ENCODE data around the gene OCA2.

Gene OCA2

GRCh38 chr15:27845535-27846369 is 253.4 kb downstream of the OCA2 start:
- H3K4me3 ChIP-seq (ENCODE audit: low read length): no peak overlapping the region
- no peaks in the 10 kb centered on the region for H3K9me3 ChIP-seq (ENCODE audit: low read length)
- H3K36me3 ChIP-seq (ENCODE audit: insufficient read depth, low read length): no peaks in the 10 kb centered on the region
- no peaks in the 10 kb centered on the region for H3K4me1 ChIP-seq (ENCODE audit: insufficient read depth, low read length)
- H3K27me3 ChIP-seq (ENCODE audit: insufficient read depth, low read length): no peaks in the 10 kb centered on the region
- H2AFZ ChIP-seq (ENCODE audit: low read depth, low read length): no peak overlapping the region

- no peak overlapping the region for H3K4me3 ChIP-seq (ENCODE audit: low read length)
- H3K36me3 ChIP-seq (ENCODE audit: insufficient read depth, low read length): no peaks in the 10 kb centered on the region
- H3K9me3 ChIP-seq (ENCODE audit: low read length): no peaks in the 10 kb centered on the region
- no peaks in the 10 kb centered on the region for H3K4me1 ChIP-seq (ENCODE audit: insufficient read depth, low read length)
- H2AFZ ChIP-seq (ENCODE audit: low read depth, low read length): no peak overlapping the region
- H3K27me3 ChIP-seq (ENCODE audit: insufficient read depth, low read length): no peaks in the 10 kb centered on the region
These were observed 255.0 kb downstream of the OCA2 start for GRCh38 chr15:27844018-27844666.

- Histone ChIP-seq H3K9me3 (ENCODE audit: low read length) (no peaks in the 10 kb centered on the region), H3K27me3 (ENCODE audit: insufficient read depth, low read length) (no peaks in the 10 kb centered on the region), H2AFZ (ENCODE audit: low read depth, low read length) (no peak overlapping the region), H3K4me3 (ENCODE audit: low read length) (no peak overlapping the region), H3K4me1 (ENCODE audit: insufficient read depth, low read length) (no peaks in the 10 kb centered on the region), H3K36me3 (ENCODE audit: insufficient read depth, low read length) (no peaks in the 10 kb centered on the region)
These were observed 256.0 kb downstream of the OCA2 start for GRCh38 chr15:27843146-27843545.

- no peak overlapping the region for H3K4me3 ChIP-seq (ENCODE audit: low read length)
- no peaks in the 10 kb centered on the region for H3K9me3 ChIP-seq (ENCODE audit: low read length)
- no peaks in the 10 kb centered on the region for H3K27me3 ChIP-seq (ENCODE audit: insufficient read depth, low read length)
- H3K36me3 ChIP-seq (ENCODE audit: insufficient read depth, low read length): no peaks in the 10 kb centered on the region
- no peak overlapping the region for H2AFZ ChIP-seq (ENCODE audit: low read depth, low read length)
- no peaks in the 10 kb centered on the region for H3K4me1 ChIP-seq (ENCODE audit: insufficient read depth, low read length)
These were observed 256.6 kb downstream of the OCA2 start for GRCh38 chr15:27842526-27842925.

- Histone ChIP-seq H3K4me3 (ENCODE audit: low read length) (no peak overlapping the region), H2AFZ (ENCODE audit: low read depth, low read length) (no peak overlapping the region), H3K27me3 (ENCODE audit: insufficient read depth, low read length) (no peaks in the 10 kb centered on the region)
These were observed 263.7 kb downstream of the OCA2 start for GRCh38 chr15:27835233-27835939.

GRCh38 chr15:27834684-27835083 is 264.4 kb downstream of the OCA2 start:
- no peaks in the 10 kb centered on the region for H3K9me3 ChIP-seq (ENCODE audit: low read length)
- no peak overlapping the region for H2AFZ ChIP-seq (ENCODE audit: low read depth, low read length)
- H3K4me3 ChIP-seq (ENCODE audit: low read length): no peak overlapping the region

More at GRCh38 chr15:27835233-27835939, 263.7 kb downstream of the OCA2 start:
- Histone ChIP-seq H3K4me1 (ENCODE audit: insufficient read depth, low read length) (no peaks in the 10 kb centered on the region), H3K9me3 (ENCODE audit: low read length) (no peaks in the 10 kb centered on the region), H3K36me3 (ENCODE audit: insufficient read depth, low read length) (no peaks in the 10 kb centered on the region)

GRCh38 chr15:27833974-27834373 is 265.1 kb downstream of the OCA2 start:
- H3K4me1 ChIP-seq (ENCODE audit: insufficient read depth, low read length): no peaks in the 10 kb centered on the region
- H3K27me3 ChIP-seq (ENCODE audit: insufficient read depth, low read length): no peaks in the 10 kb centered on the region
- H3K4me3 ChIP-seq (ENCODE audit: low read length): no peak overlapping the region
- no peaks in the 10 kb centered on the region for H3K9me3 ChIP-seq (ENCODE audit: low read length)
- H2AFZ ChIP-seq (ENCODE audit: low read depth, low read length): no peak overlapping the region
- no peaks in the 10 kb centered on the region for H3K36me3 ChIP-seq (ENCODE audit: insufficient read depth, low read length)

More at GRCh38 chr15:27834684-27835083, 264.4 kb downstream of the OCA2 start:
- H3K36me3 ChIP-seq (ENCODE audit: insufficient read depth, low read length): no peaks in the 10 kb centered on the region
- no peaks in the 10 kb centered on the region for H3K27me3 ChIP-seq (ENCODE audit: insufficient read depth, low read length)
- H3K4me1 ChIP-seq (ENCODE audit: insufficient read depth, low read length): no peaks in the 10 kb centered on the region

- no peaks in the 10 kb centered on the region for H3K36me3 ChIP-seq (ENCODE audit: insufficient read depth, low read length)
- H3K27me3 ChIP-seq (ENCODE audit: insufficient read depth, low read length): peaks cover 2% of the 10 kb centered on the region
- no peak overlapping the region for H2AFZ ChIP-seq (ENCODE audit: low read depth, low read length)
- no peaks in the 10 kb centered on the region for H3K9me3 ChIP-seq (ENCODE audit: low read length)
- H3K4me3 ChIP-seq (ENCODE audit: low read length): no peak overlapping the region
- no peaks in the 10 kb centered on the region for H3K4me1 ChIP-seq (ENCODE audit: insufficient read depth, low read length)
These were observed 265.9 kb downstream of the OCA2 start for GRCh38 chr15:27833178-27833577.

- Histone ChIP-seq H2AFZ (ENCODE audit: low read depth, low read length) (no peak overlapping the region), H3K36me3 (ENCODE audit: insufficient read depth, low read length) (no peaks in the 10 kb centered on the region), H3K9me3 (ENCODE audit: low read length) (no peaks in the 10 kb centered on the region), H3K27me3 (ENCODE audit: insufficient read depth, low read length) (peaks cover 4% of the 10 kb centered on the region), H3K4me3 (ENCODE audit: low read length) (no peak overlapping the region), H3K4me1 (ENCODE audit: insufficient read depth, low read length) (no peaks in the 10 kb centered on the region)
These were observed 266.9 kb downstream of the OCA2 start for GRCh38 chr15:27832237-27832596.

GRCh38 chr15:27831384-27832236 is 267.5 kb downstream of the OCA2 start:
- Histone ChIP-seq H3K36me3 (ENCODE audit: insufficient read depth, low read length) (no peaks in the 10 kb centered on the region), H3K4me3 (ENCODE audit: low read length) (no peak overlapping the region), H3K27me3 (ENCODE audit: insufficient read depth, low read length) (peaks cover 4% of the 10 kb centered on the region), H3K4me1 (ENCODE audit: insufficient read depth, low read length) (no peaks in the 10 kb centered on the region), H2AFZ (ENCODE audit: low read depth, low read length) (no peak overlapping the region), H3K9me3 (ENCODE audit: low read length) (no peaks in the 10 kb centered on the region)

- no peaks in the 10 kb centered on the region for H3K4me1 ChIP-seq (ENCODE audit: insufficient read depth, low read length)
- H3K27me3 ChIP-seq (ENCODE audit: insufficient read depth, low read length): peaks cover 4% of the 10 kb centered on the region
- no peak overlapping the region for H3K4me3 ChIP-seq (ENCODE audit: low read length)
- H3K9me3 ChIP-seq (ENCODE audit: low read length): no peaks in the 10 kb centered on the region
- H3K36me3 ChIP-seq (ENCODE audit: insufficient read depth, low read length): no peaks in the 10 kb centered on the region
- no peak overlapping the region for H2AFZ ChIP-seq (ENCODE audit: low read depth, low read length)
These were observed 270.4 kb downstream of the OCA2 start for GRCh38 chr15:27828746-27829145.

- H3K9me3 ChIP-seq (ENCODE audit: low read length): no peaks in the 10 kb centered on the region
- peaks cover 4% of the 10 kb centered on the region for H3K27me3 ChIP-seq (ENCODE audit: insufficient read depth, low read length)
- no peak overlapping the region for H2AFZ ChIP-seq (ENCODE audit: low read depth, low read length)
- no peak overlapping the region for H3K4me3 ChIP-seq (ENCODE audit: low read length)
- no peaks in the 10 kb centered on the region for H3K4me1 ChIP-seq (ENCODE audit: insufficient read depth, low read length)
- H3K36me3 ChIP-seq (ENCODE audit: insufficient read depth, low read length): no peaks in the 10 kb centered on the region
These were observed 272.0 kb downstream of the OCA2 start for GRCh38 chr15:27826902-27827714.

Measured in neuron (in vitro differentiated cells).